Spleen (tissue), 11 donors: ENCODE measurements around the gene PRR5L. TPM values are rescaled to one million over a fixed set of nuclear protein-coding genes. Genes with fewer than 3 reads are reported as not detected.

Source experiments
- DNase-seq: peaks from one replicate; pipeline ENCODE4 v3.0.0-alpha.2; 2020
- H3K27ac ChIP-seq, 8 donors: fragments of 200-600 bp; sonication (generic) in 7 of 8; 1 replicate in 4 of 8; 2 replicates in 4 of 8; pipeline versions ENCODE4 v1.5.0 to v1.8.0; 2016 to 2021; ENCODE audit warnings: inconsistent platforms in 4 of 8, mild to moderate bottlenecking in 4 of 8, moderate library complexity in 1 of 8
- H3K27me3 ChIP-seq, 7 donors: fragments of 200-600 bp; sonication (generic) in 6 of 7; replicated peaks in 1 of 7; 1 replicate in 4 of 7; 2 replicates in 3 of 7; pipeline versions ENCODE4 v1.5.0 to v1.8.0; 2016 to 2021; ENCODE audit warnings: inconsistent platforms in 3 of 7, mild to moderate bottlenecking in 1 of 7
- H3K36me3 ChIP-seq, 6 donors: fragments of 200-600 bp; sonication (generic) in 5 of 6; 1 replicate in 4 of 6; 2 replicates in 2 of 6; pipeline versions ENCODE4 v1.5.0 to v1.8.0; 2016 to 2021; ENCODE audit warnings: inconsistent platforms in 2 of 6
- H3K4me1 ChIP-seq, 6 donors: fragments of 200-600 bp; sonication (generic) in 5 of 6; 1 replicate in 3 of 6; 2 replicates in 3 of 6; pipeline versions ENCODE4 v1.5.0 to v1.8.0; 2016 to 2021; ENCODE audit warnings: inconsistent platforms in 3 of 6
- H3K4me3 ChIP-seq, 8 donors: fragments of 200-600 bp; sonication (generic) in 7 of 8; 1 replicate in 4 of 8; 2 replicates in 4 of 8; pipeline versions ENCODE4 v1.5.0 to v1.8.0; 2016 to 2021; ENCODE audit warnings: inconsistent platforms in 4 of 8, mild to moderate bottlenecking in 4 of 8, moderate library complexity in 2 of 8
- H3K9me3 ChIP-seq, 8 donors: fragments of 200-600 bp; sonication (generic) in 7 of 8; 1 replicate in 4 of 8; 2 replicates in 4 of 8; pipeline versions ENCODE4 v1.5.0 to v1.8.0; 2016 to 2021; ENCODE audit warnings: inconsistent platforms in 4 of 8
- CTCF ChIP-seq, 11 experiments: fragments of 200-600 bp in 7 of 11; fragments of 450-650 bp in 4 of 11; sonication (generic) in 4 of 11; IDR thresholded peaks in 8 of 11; conservative IDR thresholded peaks in 3 of 11; 1 replicate in 7 of 11; 2 replicates in 4 of 11; pipeline versions ENCODE4 v1.4.0 to v1.8.0; 2016 to 2021; ENCODE audit warnings: antibody characterized with exemption in 11 of 11, inconsistent platforms in 4 of 11, mild to moderate bottlenecking in 1 of 11
- POLR2A ChIP-seq, 3 donors: fragments of 450-650 bp; IDR thresholded peaks; one replicate each; pipeline ENCODE4 v1.5.1; 2017; ENCODE audit warnings: antibody characterized with exemption in 3 of 3, mild to moderate bottlenecking in 1 of 3
- POLR2AphosphoS5 ChIP-seq, 3 donors: sonication (generic); formaldehyde crosslinking; IDR thresholded peaks; one replicate each; pipeline ENCODE4 v1.5.1; 2017; ENCODE audit warnings: antibody characterized with exemption in 3 of 3
- WGBS, 5 donors: extraction: QIAGEN DNeasy Blood & Tissue Kit in 3 of 5; methylation state at CpG; one replicate each; pipeline versions ENCODE4 v1.1.5 to v1.1.7; 2013 to 2018; 5-methylcytosine and 5-hydroxymethylcytosine counted together
- intact Hi-C: fragments of 100-400 bp; cut with DNase I; formaldehyde crosslinking; loops from one replicate; pipeline ENCODE4 v1.15.0; 2023; ENCODE audit warnings: low total_unique reads
- polyA plus RNA-seq, 3 donors: library from polyadenylated mRNA; stranded (reverse); fragments of 200-250 nt; gene quantifications; one replicate each; pipeline ENCODE4 v1.2.1, GENCODE V29; 2013
- total RNA-seq, 7 donors: library from RNA; depleted of rRNA in 3 of 7; stranded (reverse); fragments of >200 nt in 3 of 7; fragmentation: NEBNext Ultra II Directional in 4 of 7; extraction: Animal tissue kit (Norgen Biotek cat#: 25700) in 4 of 7; gene quantifications; one replicate each; pipeline versions ENCODE4 v1.1.0 to v1.2.1, GENCODE V29; 2016 to 2021
- donor health status: healthy with polysubstance abuse.
- donor health status: DM: no; HTN: no; CAD: no; lungs with moderate emphysema.
- donor health status: DM: no; HTN: no; CAD: no.
- donor health status: Bipolar disorder and iron deficiency.
- donor health status: healthy.
- donor health status: DM: no; HTN: no; CAD: no.
- donor health status: DM: yes; HTN: yes; CAD: no.

PRR5L gene
- total and polyA plus RNA-seq, 10 donors: 10.7 to 330 (median 140) TPM

- no peak for TF ChIP-seq POLR2AphosphoS5 (IDR thresholded peaks at IDR 0.05)
- TF ChIP-seq CTCF (IDR thresholded peaks at IDR 0.05 in 8 of 11, conservative IDR thresholded peaks at IDR 0.05 in 3 of 11): no peak
- no peak for TF ChIP-seq POLR2A (IDR thresholded peaks at IDR 0.05)
- Histone ChIP-seq H3K4me3 (no peak overlapping the region), H3K9me3 (no peaks in the 10 kb centered on the region), H3K36me3 (peaks cover 0 to 100% (median 48%) of the 10 kb centered on the region in 6 donors), H3K27me3 (no peaks in the 10 kb centered on the region), H3K27ac (peak overlapping the region in 3 of 8 donors; percentile 31 to 68 (median 45)), H3K4me1 (peaks cover 14 to 96% (median 65%) of the 10 kb centered on the region in 6 donors)
- no peak for DNase-seq
- intact Hi-C loops: loop anchor here (10.0 kb wide), 1 partner anchor 95 kb away; no protein-coding TSS in a partner anchor
- 82 to 90% (median 82%) methylated on average over 5 of the region's 5 CpGs for WGBS, 5 donors
Observed at GRCh38 chr11:36399745-36400144, 103.7 kb downstream of the PRR5L start.

- 32 to 49% (median 38%) methylated on average over 20 to 21 of the region's 21 CpGs for WGBS, 5 donors
- peak; percentile 86 for DNase-seq
- peak overlapping the region in 6 of 8 donors; percentile 10 to 68 (median 40) for H3K27ac ChIP-seq
- H3K27me3 ChIP-seq: no peaks in the 10 kb centered on the region
- peak overlapping the region in 3 of 8 donors; percentile 11 to 47 (median 14) for H3K4me3 ChIP-seq
- H3K36me3 ChIP-seq: peaks cover 0 to 100% (median 50%) of the 10 kb centered on the region in 6 donors
- H3K9me3 ChIP-seq: no peaks in the 10 kb centered on the region
- peak; percentile 36 to 71 (median 67) for TF ChIP-seq POLR2AphosphoS5 (IDR thresholded peaks at IDR 0.05)
- TF ChIP-seq CTCF (IDR thresholded peaks at IDR 0.05 in 8 of 11, conservative IDR thresholded peaks at IDR 0.05 in 3 of 11): no peak
- intact Hi-C loops: no loop called here
- H3K4me1 ChIP-seq: peaks cover 11 to 94% (median 59%) of the 10 kb centered on the region in 6 donors
Observed at GRCh38 chr11:36400766-36401455, 104.8 kb downstream of the PRR5L start.

GRCh38 chr11:36402568-36403170 lies 106.6 kb downstream of the PRR5L start:
- 79 to 83% (median 80%) methylated on average over 11 of the region's 11 CpGs for WGBS, 5 donors

More at GRCh38 chr11:36402568-36403170, 106.6 kb downstream of the PRR5L start:
- Histone ChIP-seq H3K4me1 (peaks cover 21 to 97% (median 70%) of the 10 kb centered on the region in 6 donors), H3K4me3 (no peak overlapping the region), H3K9me3 (no peaks in the 10 kb centered on the region), H3K27me3 (no peaks in the 10 kb centered on the region), H3K27ac (peak overlapping the region in 3 of 8 donors; percentile 14 to 52 (median 28)), H3K36me3 (peaks cover 0 to 100% (median 45%) of the 10 kb centered on the region in 6 donors)
- TF ChIP-seq POLR2AphosphoS5 (IDR thresholded peaks at IDR 0.05) (peak in 2 of 3 donors; percentile 36 to 58), CTCF (IDR thresholded peaks at IDR 0.05 in 8 of 11, conservative IDR thresholded peaks at IDR 0.05 in 3 of 11) (no peak), POLR2A (IDR thresholded peaks at IDR 0.05) (no peak)
- intact Hi-C loops: no loop called here
- DNase-seq: no peak
